Dendritic cell treated with granulocyte-macrophage colony-stimulating factor and Interleukin-4, amounts not matched to agents 40 ng/mL and 50 ng/mL, for 4 days (primary cell): ENCODE results near the gene TRIM37.

Source experiments
- H3K27ac Mint-ChIP-seq: one replicate; pipeline ENCODE4 v1.8.0; 2022; ENCODE audit warnings: mild to moderate bottlenecking, mixed read lengths
- H3K27me3 Mint-ChIP-seq: one replicate; pipeline ENCODE4 v1.8.0; 2022; ENCODE audit warnings: mild to moderate bottlenecking, mixed read lengths
- H3K36me3 Mint-ChIP-seq: one replicate; pipeline ENCODE4 v1.8.0; 2022; ENCODE audit warnings: low read depth, mixed read lengths
- H3K4me1 Mint-ChIP-seq: one replicate; pipeline ENCODE4 v1.8.0; 2022; ENCODE audit warnings: low read depth, mixed read lengths
- H3K4me3 Mint-ChIP-seq: one replicate; pipeline ENCODE4 v1.8.0; 2022; ENCODE audit warnings: mild to moderate bottlenecking, moderate library complexity, mixed read lengths
- H3K9me3 Mint-ChIP-seq: one replicate; pipeline ENCODE4 v1.8.0; 2022; ENCODE audit warnings: mixed read lengths
- intact Hi-C: fragments of 100-400 bp; cut with micrococcal nuclease; formaldehyde crosslinking; loops from one replicate; pipeline ENCODE4 v1.15.0; 2022

Gene TRIM37

DNA sequence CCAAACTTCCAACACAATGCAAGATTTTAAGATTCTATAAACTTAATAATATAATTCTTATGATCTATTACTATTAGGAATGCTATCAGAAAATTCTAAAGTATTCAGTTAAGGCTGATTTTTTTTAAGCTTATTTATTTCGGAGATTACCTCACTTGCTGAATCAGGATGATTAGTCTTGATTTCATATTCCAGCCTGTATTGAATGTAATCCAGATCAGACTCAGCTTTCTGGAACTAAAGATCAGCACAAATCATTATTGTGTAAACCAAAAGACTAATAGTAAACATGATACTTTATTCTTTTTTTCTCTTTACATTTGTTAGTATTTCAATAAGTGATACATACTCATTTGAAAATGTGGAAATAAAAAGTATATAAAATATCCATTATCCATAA lies 24.5 kb upstream of the TRIM37 start:
- intact Hi-C loops, result no loop called here
- Mint-ChIP-seq H3K9me3 (no peaks in the 10 kb centered on the region), H3K4me3 (no peak overlapping the region), H3K27me3 (no peaks in the 10 kb centered on the region), H3K36me3 (peaks cover 23% of the 10 kb centered on the region), H3K27ac (no peak overlapping the region), H3K4me1 (no peaks in the 10 kb centered on the region)

DNA sequence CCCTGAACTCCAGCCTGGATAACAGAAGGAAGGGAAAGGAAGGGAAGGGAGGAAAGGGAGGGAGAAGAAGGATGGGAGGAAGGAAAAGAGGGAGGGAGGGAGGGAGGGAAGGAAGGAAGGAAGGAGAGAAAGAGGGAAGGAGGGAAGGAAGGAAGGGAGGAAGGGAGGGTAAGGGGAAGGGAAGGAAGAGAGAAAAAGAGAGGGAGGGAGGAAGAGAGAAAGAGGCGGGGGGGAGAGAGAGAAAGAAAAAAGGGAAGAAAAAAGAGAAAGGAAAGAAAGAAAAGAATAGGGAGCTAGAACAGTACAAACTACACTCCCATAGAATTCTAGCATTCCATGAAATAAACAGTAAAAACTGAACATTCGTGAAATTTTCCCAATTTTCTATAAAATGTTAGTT lies 23.1 kb upstream of the TRIM37 start:
- no peak overlapping the region for H3K4me3 Mint-ChIP-seq
- no peaks in the 10 kb centered on the region for H3K9me3 Mint-ChIP-seq
- H3K36me3 Mint-ChIP-seq, result peaks cover 23% of the 10 kb centered on the region
- peak overlapping the region; percentile 40 for H3K27ac Mint-ChIP-seq
- intact Hi-C loops, result no loop called here
- H3K4me1 Mint-ChIP-seq, result no peaks in the 10 kb centered on the region
- no peaks in the 10 kb centered on the region for H3K27me3 Mint-ChIP-seq

DNA sequence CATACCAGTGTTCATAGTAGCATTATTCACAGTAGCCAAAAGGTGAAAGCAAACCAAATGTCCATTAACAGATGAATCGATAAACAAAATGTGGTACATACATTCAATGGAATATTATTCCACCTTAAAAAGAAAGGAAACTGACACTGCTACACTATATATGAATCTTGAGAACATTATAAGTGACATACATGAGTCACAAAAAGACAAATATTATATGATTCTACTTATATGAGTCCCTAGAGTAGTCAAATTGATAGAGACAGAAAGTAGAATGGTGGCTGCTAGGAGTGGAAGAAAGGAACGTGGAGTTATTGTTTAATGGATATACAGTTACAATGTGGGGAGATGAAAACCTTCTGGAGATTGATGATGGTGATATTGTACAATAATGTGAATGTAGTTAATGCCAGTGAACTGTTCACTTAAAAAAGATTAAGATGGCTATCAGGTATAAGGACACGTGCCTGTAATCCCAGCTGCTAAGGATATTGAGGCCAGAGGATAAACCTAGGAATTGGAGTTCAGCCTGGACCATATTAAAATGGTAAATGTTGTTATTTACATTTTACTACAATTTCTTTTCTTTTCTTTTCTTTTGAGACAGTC lies 20.2 kb upstream of the TRIM37 start:
- Mint-ChIP-seq H3K27me3 (no peaks in the 10 kb centered on the region), H3K27ac (no peak overlapping the region), H3K4me3 (no peak overlapping the region), H3K36me3 (peaks cover 30% of the 10 kb centered on the region), H3K9me3 (no peaks in the 10 kb centered on the region), H3K4me1 (no peaks in the 10 kb centered on the region)
- intact Hi-C loops, result no loop called here

DNA sequence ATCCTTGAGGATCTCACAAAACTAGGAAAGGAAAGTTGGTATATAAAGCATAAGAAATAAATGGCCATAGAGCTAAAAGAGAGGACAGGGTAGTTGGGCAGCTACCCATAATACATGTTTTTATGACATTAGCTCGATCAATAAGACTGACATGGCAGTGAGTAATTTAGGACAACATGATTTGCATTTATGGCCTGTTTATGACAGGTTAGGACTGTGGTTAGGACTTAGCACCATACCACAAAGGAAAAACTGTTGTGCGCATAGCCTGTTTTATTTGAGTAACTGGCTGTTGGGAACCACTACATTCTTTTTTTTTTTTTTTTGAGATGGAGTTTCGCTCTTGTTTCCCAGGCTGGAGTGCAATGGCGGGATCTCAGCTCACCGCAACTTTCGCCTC lies 18.0 kb upstream of the TRIM37 start:
- intact Hi-C loops, result no loop called here
- no peaks in the 10 kb centered on the region for H3K9me3 Mint-ChIP-seq
- no peak overlapping the region for H3K4me3 Mint-ChIP-seq
- H3K27me3 Mint-ChIP-seq, result no peaks in the 10 kb centered on the region
- H3K27ac Mint-ChIP-seq, result no peak overlapping the region
- peaks cover 38% of the 10 kb centered on the region for H3K36me3 Mint-ChIP-seq
- no peaks in the 10 kb centered on the region for H3K4me1 Mint-ChIP-seq

DNA sequence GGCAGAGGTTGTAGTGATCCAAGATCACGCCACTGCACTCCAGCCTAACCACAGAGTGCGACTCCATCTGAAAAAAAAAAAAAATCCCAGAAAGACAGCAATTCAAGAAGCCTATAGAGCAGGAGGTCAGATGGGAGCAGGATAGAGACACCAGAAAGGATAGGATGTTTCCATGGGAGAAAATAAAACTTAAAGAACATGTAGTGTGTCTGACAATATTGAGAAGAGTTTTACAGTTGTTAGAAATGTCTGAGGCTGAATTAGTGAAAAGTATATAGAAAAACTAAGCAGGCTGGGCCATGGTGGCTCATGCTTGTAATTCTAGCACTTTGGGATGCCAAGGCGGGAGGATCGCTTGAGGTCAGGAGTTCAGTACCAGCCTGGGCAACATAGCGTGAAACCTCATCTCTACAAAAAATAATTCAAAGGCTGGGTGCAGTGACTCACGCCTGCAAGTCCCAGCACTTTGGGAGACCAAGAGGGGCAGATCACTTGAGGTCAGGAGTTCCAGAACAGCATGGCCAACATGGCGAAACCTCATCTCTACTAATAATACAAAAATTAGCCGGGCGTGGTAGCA lies 15.3 kb upstream of the TRIM37 start:
- no peak overlapping the region for H3K27ac Mint-ChIP-seq
- no peaks in the 10 kb centered on the region for H3K9me3 Mint-ChIP-seq
- no peaks in the 10 kb centered on the region for H3K27me3 Mint-ChIP-seq
- intact Hi-C loops, result no loop called here
- H3K4me3 Mint-ChIP-seq, result no peak overlapping the region
- peaks cover 31% of the 10 kb centered on the region for H3K36me3 Mint-ChIP-seq
- no peaks in the 10 kb centered on the region for H3K4me1 Mint-ChIP-seq

DNA sequence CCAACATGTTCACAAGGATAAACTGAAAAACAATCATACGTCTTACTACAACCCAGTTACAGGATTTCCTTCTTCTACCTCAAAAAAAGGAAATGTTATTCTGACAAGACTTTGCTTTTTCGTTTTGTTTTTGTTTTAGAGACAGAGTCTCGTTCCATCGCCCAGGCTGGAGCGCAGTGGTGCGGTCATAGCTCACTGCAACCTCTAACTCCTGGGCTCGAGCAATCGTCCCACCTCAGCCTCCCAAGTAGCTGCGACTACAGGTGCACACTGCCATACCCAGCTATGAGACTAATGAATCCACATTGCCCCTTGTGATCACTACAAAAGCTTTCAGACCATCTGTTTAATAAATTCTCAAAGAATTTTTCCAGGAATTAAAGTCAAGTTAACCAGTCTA lies 8.8 kb upstream of the TRIM37 start:
- H3K4me1 Mint-ChIP-seq, result no peaks in the 10 kb centered on the region
- H3K9me3 Mint-ChIP-seq, result no peaks in the 10 kb centered on the region
- H3K27me3 Mint-ChIP-seq, result no peaks in the 10 kb centered on the region
- H3K36me3 Mint-ChIP-seq, result peaks cover 34% of the 10 kb centered on the region
- intact Hi-C loops, result no loop called here
- H3K4me3 Mint-ChIP-seq, result no peak overlapping the region
- no peak overlapping the region for H3K27ac Mint-ChIP-seq

DNA sequence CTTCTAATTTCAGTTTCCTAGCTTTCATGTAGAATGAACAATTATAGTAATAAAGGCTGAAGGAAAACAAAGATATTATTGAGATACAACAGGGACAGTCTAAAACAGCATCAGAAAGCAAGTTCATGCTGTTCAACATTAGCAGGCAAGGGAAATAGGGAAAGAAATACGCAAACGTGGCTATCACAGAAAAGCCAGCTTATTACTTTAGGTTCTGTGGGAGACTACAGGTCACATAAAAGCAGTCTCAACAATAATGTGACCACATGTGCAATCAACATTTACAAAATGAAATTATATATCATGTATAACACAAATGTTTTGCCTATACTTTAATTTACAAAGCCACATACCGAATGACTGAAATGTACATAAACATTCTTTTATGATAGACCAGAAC lies 4.9 kb upstream of the TRIM37 start:
- Mint-ChIP-seq H3K36me3 (peaks cover 27% of the 10 kb centered on the region), H3K27ac (no peak overlapping the region), H3K4me1 (peaks cover 11% of the 10 kb centered on the region), H3K4me3 (no peak overlapping the region), H3K27me3 (no peaks in the 10 kb centered on the region), H3K9me3 (no peaks in the 10 kb centered on the region)
- intact Hi-C loops, result no loop called here

DNA sequence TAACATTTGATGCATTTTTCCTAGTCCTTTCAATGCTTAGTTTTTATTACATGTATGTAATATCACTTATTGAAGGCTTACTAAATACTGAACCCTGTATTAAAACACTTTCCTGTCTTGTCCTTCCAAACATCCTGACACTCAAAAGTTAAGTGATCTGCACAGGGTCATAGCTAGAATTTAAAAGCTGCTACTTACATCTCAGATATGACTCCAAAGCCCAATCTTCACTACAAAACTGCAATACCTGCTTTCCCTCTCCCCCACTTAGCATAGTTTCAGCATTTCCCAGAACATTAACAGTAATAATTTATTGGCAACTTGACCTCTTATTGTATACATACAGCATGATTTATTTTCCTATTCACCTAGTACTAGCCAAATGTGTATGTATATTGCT lies 4.3 kb upstream of the TRIM37 start:
- peaks cover 33% of the 10 kb centered on the region for H3K36me3 Mint-ChIP-seq

DNA sequence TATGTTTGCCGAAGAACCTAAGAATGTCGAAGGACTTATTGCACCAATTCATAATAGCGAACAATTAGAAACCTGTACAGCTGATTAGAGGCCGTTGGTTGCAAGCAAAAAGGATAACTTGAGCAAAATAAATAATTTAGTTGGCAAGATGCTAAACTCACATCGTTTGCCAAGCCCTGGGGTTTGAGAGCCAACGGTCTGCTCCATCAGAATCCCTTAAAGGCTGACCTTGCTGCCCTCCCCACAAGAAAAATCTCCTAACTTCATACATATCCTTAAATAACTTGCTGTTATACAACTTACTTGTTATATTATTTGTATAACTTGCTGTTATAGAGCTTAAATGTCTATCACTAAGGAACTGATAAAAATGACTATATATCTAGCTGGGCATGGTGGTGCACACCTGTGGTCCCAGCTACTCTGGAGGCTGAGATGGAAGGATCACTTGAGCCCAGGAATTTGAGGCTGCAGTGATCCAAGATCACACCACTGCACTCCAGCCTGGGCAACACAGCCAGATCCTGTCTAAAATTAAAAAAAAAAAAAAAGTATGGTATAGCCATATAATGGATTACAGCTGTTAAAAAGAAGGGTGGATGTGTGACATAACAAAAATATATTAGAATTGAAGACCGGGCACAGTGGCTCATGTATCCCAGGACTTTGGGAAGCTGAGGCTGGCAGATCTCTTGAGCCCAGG lies 1.9 kb upstream of the TRIM37 start:
- H3K9me3 Mint-ChIP-seq, result no peaks in the 10 kb centered on the region
- H3K36me3 Mint-ChIP-seq, result peaks cover 40% of the 10 kb centered on the region
- H3K4me1 Mint-ChIP-seq, result peaks cover 21% of the 10 kb centered on the region
- no peaks in the 10 kb centered on the region for H3K27me3 Mint-ChIP-seq
- no peak overlapping the region for H3K4me3 Mint-ChIP-seq
- intact Hi-C loops, result no loop called here
- no peak overlapping the region for H3K27ac Mint-ChIP-seq

More for the DNA sequence above, 4.3 kb upstream of the TRIM37 start:
- Mint-ChIP-seq H3K9me3 (no peaks in the 10 kb centered on the region), H3K4me1 (peaks cover 13% of the 10 kb centered on the region), H3K4me3 (no peak overlapping the region), H3K27me3 (no peaks in the 10 kb centered on the region), H3K27ac (peak overlapping the region; percentile 44)
- intact Hi-C loops, result no loop called here

DNA sequence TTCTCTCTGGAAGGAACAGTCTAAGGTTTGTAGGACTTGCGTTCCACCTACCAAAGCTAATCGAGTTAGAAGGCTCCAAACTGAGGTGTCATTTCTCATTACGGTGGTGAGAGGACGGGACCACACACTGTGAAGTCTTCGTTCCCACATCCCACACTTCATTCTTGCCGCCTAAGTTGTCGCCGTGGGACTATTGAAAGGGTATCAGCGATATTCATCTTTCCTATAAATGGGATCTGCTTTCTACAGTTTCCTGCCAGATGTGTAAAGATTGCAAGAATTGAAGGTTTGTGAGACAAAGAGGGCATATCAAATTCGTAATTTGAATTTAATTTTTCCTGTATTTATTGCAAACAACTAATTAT lies 608 bp upstream of the TRIM37 start:
- peak overlapping the region; percentile 84 for H3K4me3 Mint-ChIP-seq
- no peaks in the 10 kb centered on the region for H3K27me3 Mint-ChIP-seq
- H3K9me3 Mint-ChIP-seq, result no peaks in the 10 kb centered on the region
- peaks cover 50% of the 10 kb centered on the region for H3K36me3 Mint-ChIP-seq
- intact Hi-C loops, result loop anchor here (2.0 kb wide), 1 partner anchor 48 kb away; the partner anchor contains the start of genes PRR11 and SKA2
- H3K27ac Mint-ChIP-seq, result peak overlapping the region; percentile 94
- H3K4me1 Mint-ChIP-seq, result peaks cover 21% of the 10 kb centered on the region

DNA sequence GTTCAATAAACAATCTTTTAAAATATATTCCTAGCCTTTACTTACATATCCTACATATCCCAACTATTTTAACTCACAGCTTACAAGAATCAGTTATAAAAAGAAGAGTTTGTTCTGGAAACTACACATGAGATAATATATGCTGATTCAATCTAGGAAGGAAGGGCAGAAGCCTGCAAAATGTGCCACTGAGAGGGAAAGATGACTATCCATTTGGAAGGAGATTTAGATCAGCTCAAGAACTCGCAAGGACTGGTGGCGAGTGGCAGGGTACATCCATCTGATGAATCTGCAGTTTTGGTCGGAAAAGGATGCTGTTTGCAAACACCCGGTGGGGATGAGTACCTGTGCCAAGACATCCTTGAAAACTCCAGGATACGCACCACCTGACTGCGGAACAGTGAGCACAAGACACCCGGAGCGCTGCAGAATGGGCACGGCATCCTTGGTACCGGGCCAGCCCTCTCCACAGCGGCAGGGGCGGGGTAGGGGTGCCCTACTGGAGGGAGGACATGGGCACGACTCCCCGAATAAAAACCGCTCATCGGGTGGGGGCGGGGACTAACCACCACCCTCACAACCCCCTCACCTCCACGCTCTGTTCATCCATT lies 723 bp downstream of the TRIM37 start:
- no peaks in the 10 kb centered on the region for H3K9me3 Mint-ChIP-seq
- H3K27me3 Mint-ChIP-seq, result no peaks in the 10 kb centered on the region
- intact Hi-C loops, result loop anchor here (2.0 kb wide), 1 partner anchor 49 kb away; the partner anchor contains the start of genes PRR11 and SKA2
- peak overlapping the region; percentile 84 for H3K4me3 Mint-ChIP-seq
- peaks cover 48% of the 10 kb centered on the region for H3K36me3 Mint-ChIP-seq
- peak overlapping the region; percentile 94 for H3K27ac Mint-ChIP-seq
- peaks cover 21% of the 10 kb centered on the region for H3K4me1 Mint-ChIP-seq

DNA sequence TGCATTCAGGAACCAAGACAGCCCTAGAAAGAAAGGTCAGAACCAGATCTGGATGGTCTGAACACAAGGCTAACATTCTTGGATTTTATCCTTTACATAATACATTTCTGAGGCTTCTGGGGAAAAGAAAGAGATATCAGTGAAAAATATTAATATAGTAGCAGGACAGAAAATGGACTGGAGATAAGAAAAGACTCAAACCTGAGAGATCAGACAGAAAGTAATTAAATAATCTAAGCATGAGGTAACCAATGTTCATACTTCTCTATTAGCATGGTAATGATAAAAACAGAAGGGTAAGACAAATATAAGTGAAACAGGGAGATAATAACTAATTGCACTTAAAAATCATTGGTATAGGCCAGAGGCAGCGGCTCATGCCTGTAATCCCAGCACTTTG lies 5.5 kb downstream of the TRIM37 start:
- H3K36me3 Mint-ChIP-seq, result peaks cover 55% of the 10 kb centered on the region

DNA sequence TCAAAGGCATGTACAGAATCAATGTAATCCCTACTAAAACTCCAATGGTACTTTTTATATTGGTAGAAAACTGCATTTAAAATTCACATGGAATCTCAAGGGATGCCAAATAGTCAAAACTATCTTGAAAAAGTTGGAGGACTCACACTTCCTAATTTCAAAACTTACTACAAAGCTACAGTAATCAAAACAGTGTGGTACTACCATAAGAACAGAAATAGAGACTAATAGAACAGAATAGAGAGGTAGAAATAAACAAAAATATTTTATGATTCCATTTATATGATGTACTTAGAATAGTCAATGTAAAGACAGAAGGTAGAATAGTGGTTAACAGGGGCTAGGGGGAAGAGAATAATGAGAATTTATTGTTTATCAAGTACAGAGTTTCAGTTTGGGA lies 8.8 kb downstream of the TRIM37 start:
- Mint-ChIP-seq H3K27me3 (no peaks in the 10 kb centered on the region), H3K4me1 (no peaks in the 10 kb centered on the region), H3K9me3 (peaks cover 7% of the 10 kb centered on the region), H3K27ac (no peak overlapping the region), H3K36me3 (peaks cover 45% of the 10 kb centered on the region), H3K4me3 (no peak overlapping the region)
- intact Hi-C loops, result no loop called here

More for the DNA sequence above, 5.5 kb downstream of the TRIM37 start:
- H3K4me3 Mint-ChIP-seq, result no peak overlapping the region
- H3K4me1 Mint-ChIP-seq, result peaks cover 10% of the 10 kb centered on the region
- peaks cover 7% of the 10 kb centered on the region for H3K9me3 Mint-ChIP-seq
- H3K27ac Mint-ChIP-seq, result no peak overlapping the region
- H3K27me3 Mint-ChIP-seq, result no peaks in the 10 kb centered on the region
- intact Hi-C loops, result no loop called here

DNA sequence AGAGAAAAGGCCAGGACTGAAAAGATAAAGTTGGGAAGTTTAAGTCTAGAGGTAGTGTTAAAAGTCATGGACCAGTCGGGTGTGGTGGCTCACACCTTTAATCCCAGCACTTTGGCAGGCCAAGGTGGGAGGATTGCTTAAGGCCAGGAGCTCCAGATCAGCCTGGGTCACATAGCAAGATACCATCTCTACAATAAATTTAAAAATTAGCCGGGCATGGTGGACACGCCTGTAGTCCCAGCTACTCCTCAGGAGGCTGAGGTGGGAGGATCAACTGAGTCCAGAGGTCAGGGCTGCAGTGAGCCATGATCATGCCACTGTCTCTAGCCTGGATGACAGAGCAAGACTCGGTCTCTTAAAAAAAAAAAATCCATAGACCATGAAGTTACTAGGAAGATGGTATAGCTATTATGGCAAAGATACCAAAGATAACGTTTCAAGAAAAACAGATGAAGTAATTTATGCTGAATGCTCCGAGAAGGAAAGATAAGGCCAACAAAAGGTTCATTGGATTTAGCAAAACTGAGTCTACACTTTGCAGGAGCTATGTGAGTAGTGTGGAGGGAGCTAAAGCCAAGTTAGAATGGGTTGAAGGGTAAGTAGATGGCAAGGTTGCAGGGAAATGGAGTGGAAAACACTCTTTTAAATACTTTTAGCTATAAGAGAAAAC lies 11.7 kb downstream of the TRIM37 start:
- intact Hi-C loops, result no loop called here
- H3K36me3 Mint-ChIP-seq, result peaks cover 26% of the 10 kb centered on the region
- peaks cover 7% of the 10 kb centered on the region for H3K9me3 Mint-ChIP-seq
- H3K4me3 Mint-ChIP-seq, result no peak overlapping the region
- no peaks in the 10 kb centered on the region for H3K4me1 Mint-ChIP-seq
- H3K27ac Mint-ChIP-seq, result no peak overlapping the region
- no peaks in the 10 kb centered on the region for H3K27me3 Mint-ChIP-seq
